ENCODE data around the gene PCDHGC3. TPM values are rescaled to one million over a fixed set of nuclear protein-coding genes. Genes with fewer than 3 reads are reported as not detected.
A peak's percentile ranks its signal among the peaks of the same experiment; 100 is the strongest.

The PCDHGC3 gene
- total and polyA plus RNA-seq, 3 experiments from 2014 or later = 0.11 to 0.15 TPM; not detected in 1

- peak overlapping the region in 3 of 8 donors; percentile 29 to 81 (median 80) for H3K27ac Mint-ChIP-seq
- Histone ChIP-seq H3K4me1 (ENCODE audit: insufficient read depth, low read length) (peaks cover 23% of the 10 kb centered on the region), H3K9me3 (ENCODE audit: low read length) (no peaks in the 10 kb centered on the region), H3K36me3 (ENCODE audit: insufficient read depth, low read length) (peaks cover 18% of the 10 kb centered on the region), H3K4me3 (ENCODE audit: low read length) (peak overlapping the region; percentile 65), H3K27ac (ENCODE audit: low read depth, low read length) (no peak overlapping the region), H3K27me3 (ENCODE audit: insufficient read depth, low read length, poor library complexity, severe bottlenecking) (no peaks in the 10 kb centered on the region)
- peaks cover 0 to 1% of the 10 kb centered on the region in 2 donors for H3K27me3 Mint-ChIP-seq
- ChIA-PET CTCF (interaction anchor here (1.5 to 7.9 kb wide), 12 partner anchors 11 to 193 kb away, joined by 3 to 67 read pairs (median 8); partner anchors contain the start of genes PCDHGA10, PCDHGA12 and TAF7), POLR2A (interaction anchor here (0.6 kb wide), 1 partner anchor 193 kb away, joined by 3 read pairs; no protein-coding TSS in a partner anchor)
- peaks cover 27 to 39% (median 33%) of the 10 kb centered on the region in 3 donors for H3K4me1 Mint-ChIP-seq
- no peak for DNase-seq
- H3K36me3 Mint-ChIP-seq = peaks cover 2 to 32% (median 10%) of the 10 kb centered on the region in 3 donors
- no peaks in the 10 kb centered on the region for H3K9me3 Mint-ChIP-seq
- peak overlapping the region in 3 of 7 donors; percentile 34 to 85 (median 35) for H3K4me3 Mint-ChIP-seq
These were observed 36.1 kb downstream of the PCDHGC3 start for GRCh38 chr5:141511771-141512325.

GRCh38 chr5:141512390-141512910, 36.7 kb downstream of the PCDHGC3 start:
- peak; percentile 67 to 88 (median 79) for DNase-seq
- peak overlapping the region in 4 of 8 donors; percentile 27 to 74 (median 65) for H3K27ac Mint-ChIP-seq
- no peaks in the 10 kb centered on the region for H3K27me3 ChIP-seq (ENCODE audit: insufficient read depth, low read length, poor library complexity, severe bottlenecking)
- peaks cover 6 to 38% (median 12%) of the 10 kb centered on the region in 3 donors for H3K36me3 Mint-ChIP-seq
- no peaks in the 10 kb centered on the region for H3K9me3 ChIP-seq (ENCODE audit: low read length)
- H3K27ac ChIP-seq (ENCODE audit: low read depth, low read length) = no peak overlapping the region
- H3K9me3 Mint-ChIP-seq = no peaks in the 10 kb centered on the region
- H3K4me3 ChIP-seq (ENCODE audit: low read length) = peak overlapping the region; percentile 65
- peaks cover 27 to 39% (median 33%) of the 10 kb centered on the region in 3 donors for H3K4me1 Mint-ChIP-seq
- H3K36me3 ChIP-seq (ENCODE audit: insufficient read depth, low read length) = peaks cover 22% of the 10 kb centered on the region
- peaks cover 23% of the 10 kb centered on the region for H3K4me1 ChIP-seq (ENCODE audit: insufficient read depth, low read length)
- CTCF ChIA-PET = interaction anchor here (0.6 to 7.9 kb wide), 20 partner anchors 11 to 304 kb away, joined by 3 to 67 read pairs (median 4); partner anchors contain the start of genes PCDHB12, PCDHGA10, PCDHGA12 and TAF7
- peak overlapping the region; percentile 74 to 88 (median 85) for H3K4me3 Mint-ChIP-seq
- POLR2A ChIA-PET = interaction anchor here (0.6 to 1.3 kb wide), 2 partner anchors 192 to 194 kb away, joined by 3 to 5 read pairs; partner anchors contain the start of gene TAF7
- peaks cover 0 to 1% of the 10 kb centered on the region in 2 donors for H3K27me3 Mint-ChIP-seq

- Histone ChIP-seq H3K36me3 (ENCODE audit: insufficient read depth, low read length) (peaks cover 28% of the 10 kb centered on the region), H3K27me3 (ENCODE audit: insufficient read depth, low read length, poor library complexity, severe bottlenecking) (no peaks in the 10 kb centered on the region), H3K4me1 (ENCODE audit: insufficient read depth, low read length) (peaks cover 23% of the 10 kb centered on the region), H3K9me3 (ENCODE audit: low read length) (no peaks in the 10 kb centered on the region), H3K4me3 (ENCODE audit: low read length) (peak overlapping the region; percentile 65), H3K27ac (ENCODE audit: low read depth, low read length) (no peak overlapping the region)
- no peaks in the 10 kb centered on the region for H3K9me3 Mint-ChIP-seq
- peaks cover 6 to 44% (median 15%) of the 10 kb centered on the region in 3 donors for H3K36me3 Mint-ChIP-seq
- H3K4me1 Mint-ChIP-seq = peaks cover 27 to 39% (median 33%) of the 10 kb centered on the region in 3 donors
- ChIA-PET CTCF (interaction anchor here (0.6 to 7.9 kb wide), 20 partner anchors 10 to 305 kb away, joined by 3 to 67 read pairs (median 4); partner anchors contain the start of genes PCDHB12, PCDHGA10, PCDHGA12 and TAF7), POLR2A (interaction anchor here (1.3 kb wide), 1 partner anchor 193 kb away, joined by 5 read pairs; the partner anchor contains the start of gene TAF7)
- H3K27me3 Mint-ChIP-seq = peaks cover 0 to 1% of the 10 kb centered on the region in 2 donors
- H3K27ac Mint-ChIP-seq = peak overlapping the region; percentile 10 to 84 (median 54)
- peak overlapping the region; percentile 74 to 88 (median 85) for H3K4me3 Mint-ChIP-seq
- peak in 1 of 5 donors; percentile 22 for DNase-seq
These were observed 37.3 kb downstream of the PCDHGC3 start for GRCh38 chr5:141512911-141513626.

- peak overlapping the region in 5 of 8 donors; percentile 70 to 90 (median 79) for H3K27ac Mint-ChIP-seq
- H3K4me3 ChIP-seq (ENCODE audit: low read length) = peak overlapping the region; percentile 65
- no peaks in the 10 kb centered on the region for H3K9me3 Mint-ChIP-seq
- peaks cover 32% of the 10 kb centered on the region for H3K36me3 ChIP-seq (ENCODE audit: insufficient read depth, low read length)
- H3K4me1 Mint-ChIP-seq = peaks cover 27 to 39% (median 33%) of the 10 kb centered on the region in 3 donors
- no peak overlapping the region for H3K27ac ChIP-seq (ENCODE audit: low read depth, low read length)
- H3K27me3 Mint-ChIP-seq = peaks cover 0 to 1% of the 10 kb centered on the region in 2 donors
- DNase-seq = peak in 3 of 5 donors; percentile 26 to 52 (median 27)
- H3K27me3 ChIP-seq (ENCODE audit: insufficient read depth, low read length, poor library complexity, severe bottlenecking) = no peaks in the 10 kb centered on the region
- no peaks in the 10 kb centered on the region for H3K9me3 ChIP-seq (ENCODE audit: low read length)
- H3K36me3 Mint-ChIP-seq = peaks cover 7 to 51% (median 17%) of the 10 kb centered on the region in 3 donors
- peaks cover 23% of the 10 kb centered on the region for H3K4me1 ChIP-seq (ENCODE audit: insufficient read depth, low read length)
- ChIA-PET CTCF (interaction anchor here (1.2 to 7.9 kb wide), 7 partner anchors 9 to 195 kb away, joined by 3 to 67 read pairs (median 12); partner anchors contain the start of genes PCDHGA10 and TAF7), POLR2A (interaction anchor here (1.3 kb wide), 1 partner anchor 193 kb away, joined by 5 read pairs; the partner anchor contains the start of gene TAF7)
- peak overlapping the region; percentile 74 to 88 (median 85) for H3K4me3 Mint-ChIP-seq
These were observed 38.0 kb downstream of the PCDHGC3 start for GRCh38 chr5:141513627-141514329.

- Mint-ChIP-seq H3K9me3 (no peaks in the 10 kb centered on the region), H3K4me1 (peaks cover 27 to 39% (median 31%) of the 10 kb centered on the region in 3 donors), H3K36me3 (peaks cover 13 to 59% (median 17%) of the 10 kb centered on the region in 3 donors), H3K27me3 (peaks cover 0 to 1% of the 10 kb centered on the region in 2 donors), H3K27ac (peak overlapping the region in 5 of 8 donors; percentile 29 to 79 (median 74)), H3K4me3 (peak overlapping the region in 3 of 7 donors; percentile 63 to 85 (median 85))
- no peaks in the 10 kb centered on the region for H3K9me3 ChIP-seq (ENCODE audit: low read length)
- DNase-seq = no peak
- POLR2A ChIA-PET = no interaction called here
- peaks cover 23% of the 10 kb centered on the region for H3K4me1 ChIP-seq (ENCODE audit: insufficient read depth, low read length)
- no peak overlapping the region for H3K27ac ChIP-seq (ENCODE audit: low read depth, low read length)
- CTCF ChIA-PET = interaction anchor here (1.1 to 7.9 kb wide), 10 partner anchors 9 to 199 kb away, joined by 3 to 67 read pairs (median 6); partner anchors contain the start of genes PCDHGA10 and TAF7
- H3K36me3 ChIP-seq (ENCODE audit: insufficient read depth, low read length) = peaks cover 39% of the 10 kb centered on the region
- no peak overlapping the region for H3K4me3 ChIP-seq (ENCODE audit: low read length)
- H3K27me3 ChIP-seq (ENCODE audit: insufficient read depth, low read length, poor library complexity, severe bottlenecking) = no peaks in the 10 kb centered on the region
These were observed 38.8 kb downstream of the PCDHGC3 start for GRCh38 chr5:141514330-141515133.

- Histone ChIP-seq H3K4me3 (ENCODE audit: low read length) (no peak overlapping the region), H3K27me3 (ENCODE audit: insufficient read depth, low read length, poor library complexity, severe bottlenecking) (no peaks in the 10 kb centered on the region), H3K9me3 (ENCODE audit: low read length) (no peaks in the 10 kb centered on the region), H3K36me3 (ENCODE audit: insufficient read depth, low read length) (peaks cover 45% of the 10 kb centered on the region), H3K27ac (ENCODE audit: low read depth, low read length) (no peak overlapping the region), H3K4me1 (ENCODE audit: insufficient read depth, low read length) (peaks cover 23% of the 10 kb centered on the region)
- Mint-ChIP-seq H3K27ac (peak overlapping the region in 6 of 8 donors; percentile 26 to 95 (median 53)), H3K4me3 (peak overlapping the region in 1 of 7 donors; percentile 63), H3K36me3 (peaks cover 13 to 65% (median 21%) of the 10 kb centered on the region in 3 donors), H3K4me1 (peaks cover 27 to 39% (median 29%) of the 10 kb centered on the region in 3 donors), H3K9me3 (no peaks in the 10 kb centered on the region), H3K27me3 (peaks cover 0 to 1% of the 10 kb centered on the region in 2 donors)
- no peak for DNase-seq
- ChIA-PET CTCF (interaction anchor here (1.1 to 7.9 kb wide), 9 partner anchors 8 to 200 kb away, joined by 3 to 67 read pairs (median 4); partner anchors contain the start of genes PCDHGA10 and TAF7), POLR2A (no interaction called here)
These were observed 39.4 kb downstream of the PCDHGC3 start for GRCh38 chr5:141515141-141515540.

Measured in CD8-positive, alpha-beta memory T cell (primary cell).